Measurements from ENCODE around the gene PHOX2B.
"Not testable (repeated sequence)": the region's sequence is repeated elsewhere in the genome, so short reads cannot be mapped to it uniquely, and the experiment has no call there.

The PHOX2B gene

DNA sequence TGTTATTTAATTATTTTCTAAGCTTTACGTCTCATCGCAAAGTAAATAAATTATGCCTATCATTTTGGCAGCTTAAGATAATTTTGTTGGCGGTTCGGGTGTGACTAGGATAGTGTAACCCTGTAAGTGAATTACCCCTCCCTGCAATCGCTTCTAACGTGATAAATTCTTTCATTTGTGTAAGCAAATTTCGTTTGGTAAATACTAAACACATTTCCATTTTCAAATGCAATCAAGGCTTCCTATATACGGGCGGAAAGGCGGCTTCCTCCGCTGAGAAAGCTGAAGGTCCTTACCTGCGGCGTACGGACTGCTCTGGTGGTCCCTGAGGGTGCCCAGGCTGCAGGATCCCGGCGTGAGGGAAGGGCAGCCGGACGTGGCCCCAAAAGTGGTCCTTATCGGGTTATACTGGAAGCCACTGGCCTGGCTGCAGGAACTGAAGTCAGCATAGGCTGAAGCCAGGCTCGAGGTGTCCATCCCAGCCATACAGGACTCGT lies 403 bp downstream of the PHOX2B start:
- no peak for DNase-seq (ENCODE audit: low spot score)

DNA sequence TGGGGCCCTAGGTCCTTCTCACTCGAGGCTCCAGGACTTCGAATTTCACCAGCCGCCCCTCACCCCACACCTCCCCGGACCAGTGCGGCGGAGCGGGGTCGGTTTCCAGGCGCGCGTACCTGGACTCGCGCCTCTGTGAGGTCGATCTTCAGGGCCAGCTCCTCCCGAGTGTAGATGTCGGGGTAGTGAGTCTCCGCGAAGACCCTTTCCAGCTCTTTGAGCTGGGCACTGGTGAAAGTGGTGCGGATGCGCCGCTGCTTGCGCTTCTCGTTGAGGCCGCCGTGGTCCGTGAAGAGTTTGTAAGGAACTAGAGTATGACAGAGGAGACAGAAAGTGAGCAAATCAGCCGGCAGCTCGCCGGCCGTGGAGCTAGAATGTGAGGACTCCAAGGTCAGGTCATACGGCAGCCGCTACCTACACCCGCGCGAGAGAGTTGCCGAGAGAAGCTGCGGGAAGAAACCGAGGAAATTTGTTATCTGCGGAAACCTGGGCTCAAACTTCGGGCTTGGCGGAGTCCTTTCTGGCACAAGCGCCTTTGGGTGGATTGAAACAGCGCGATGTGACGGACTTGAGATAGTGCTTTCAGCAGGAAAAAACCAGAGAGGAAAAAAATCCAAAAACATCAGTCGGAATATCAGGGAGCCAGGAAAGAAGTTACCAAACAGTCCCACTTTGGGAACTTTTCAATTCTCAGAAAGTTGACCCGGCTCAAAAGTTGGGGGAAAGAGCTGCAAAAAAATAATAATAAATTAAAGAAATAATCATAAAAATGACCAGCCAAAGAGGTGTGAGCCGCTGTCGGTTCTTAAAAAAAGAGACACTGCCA lies 1.1 kb downstream of the PHOX2B start:
- no peak for DNase-seq (ENCODE audit: low spot score)

DNA sequence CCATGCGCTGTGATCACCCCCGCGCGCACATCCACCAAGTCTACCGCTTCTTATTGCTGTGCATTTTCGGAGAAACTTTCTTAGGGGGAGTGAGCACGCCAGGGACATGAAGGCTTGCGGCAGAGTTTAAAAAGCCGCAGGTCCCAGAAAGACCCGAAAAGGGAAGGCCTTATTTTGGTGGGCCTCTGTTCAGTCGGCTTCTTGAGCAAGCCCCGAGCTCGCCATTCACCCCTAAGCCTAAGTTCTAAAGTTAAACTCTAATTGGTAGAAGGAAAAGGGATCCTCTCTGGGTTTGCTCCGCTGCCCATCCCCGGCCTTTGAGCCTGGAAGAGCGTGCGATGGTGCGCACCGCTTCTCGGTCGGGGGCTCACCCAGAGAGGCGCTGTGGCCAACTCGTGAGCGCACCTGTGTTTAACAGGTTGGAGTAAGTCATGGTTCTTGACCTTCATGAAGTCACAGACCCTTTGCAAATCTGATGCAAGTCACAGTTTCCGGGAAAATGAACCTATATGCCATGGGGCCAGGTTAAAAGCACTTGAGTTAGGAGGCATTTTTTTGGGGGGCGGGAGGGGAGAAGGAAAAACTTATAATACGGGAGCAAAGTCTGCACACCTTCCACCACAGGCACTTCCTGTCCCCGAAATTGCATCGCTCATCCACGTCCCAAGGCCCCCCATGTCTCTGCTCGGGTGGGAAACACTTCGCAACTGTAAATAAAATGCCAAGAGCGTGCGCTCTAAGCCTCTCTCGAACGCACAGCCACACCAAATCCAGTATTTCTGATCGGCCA lies 1.9 kb downstream of the PHOX2B start:
- no peak for DNase-seq (ENCODE audit: low spot score)

DNA sequence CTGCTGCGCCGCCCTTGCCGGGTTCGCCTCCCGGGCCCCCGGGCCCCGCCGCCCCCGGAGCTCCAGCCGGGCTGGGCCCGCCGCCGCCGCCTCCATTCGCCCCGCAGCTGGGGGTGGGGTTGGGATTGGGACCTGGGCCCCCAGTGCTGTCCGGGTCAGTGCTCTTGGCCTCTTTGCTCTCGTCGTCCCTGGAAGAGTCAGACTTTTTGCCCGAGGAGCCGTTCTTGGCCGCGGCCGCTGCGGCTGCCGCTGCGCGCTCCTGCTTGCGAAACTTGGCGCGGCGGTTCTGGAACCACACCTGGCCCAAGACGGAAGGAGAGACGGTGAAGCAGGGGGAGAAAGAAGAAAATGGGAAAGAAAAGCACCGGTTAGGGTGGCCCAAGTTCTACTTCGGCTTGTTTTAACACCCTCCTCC lies 2.5 kb downstream of the PHOX2B start:
- DNase-seq (ENCODE audit: low spot score) = no peak

GRCh38 chr4:41745292-41746024 lies 3.1 kb downstream of the PHOX2B start:
- DNase-seq (ENCODE audit: low spot score) = no peak

- DNase-seq (ENCODE audit: low spot score) = no peak
Observed at GRCh38 chr4:41744572-41745291, 3.8 kb downstream of the PHOX2B start.

DNA sequence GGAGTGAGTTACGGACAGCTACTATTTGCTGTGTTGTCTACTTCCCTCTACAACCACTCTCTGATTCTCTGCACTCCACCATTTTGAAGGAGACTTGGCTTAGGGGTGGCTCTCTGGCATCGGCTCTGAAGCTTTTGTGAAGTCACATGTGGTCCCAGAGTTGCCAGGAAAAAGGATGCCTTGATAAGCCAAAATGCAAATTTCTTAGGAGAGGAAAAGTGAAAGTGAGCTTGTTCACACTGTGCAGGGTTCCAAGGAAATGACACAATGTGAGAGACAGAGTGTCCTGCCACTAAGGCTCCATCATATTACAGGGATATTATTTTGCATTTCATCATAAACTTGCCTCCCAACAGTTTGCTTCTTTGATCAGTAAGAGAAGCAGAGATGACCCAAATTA lies 7.2 kb downstream of the PHOX2B start:
- DNase-seq (ENCODE audit: low spot score) = no peak

GRCh38 chr4:41737491-41737890 lies 11.0 kb downstream of the PHOX2B start:
- DNase-seq (ENCODE audit: low spot score) = not testable (repeated sequence)

- DNase-seq (ENCODE audit: low spot score) = no peak
Observed at GRCh38 chr4:41734371-41734770, 14.2 kb downstream of the PHOX2B start.

DNA sequence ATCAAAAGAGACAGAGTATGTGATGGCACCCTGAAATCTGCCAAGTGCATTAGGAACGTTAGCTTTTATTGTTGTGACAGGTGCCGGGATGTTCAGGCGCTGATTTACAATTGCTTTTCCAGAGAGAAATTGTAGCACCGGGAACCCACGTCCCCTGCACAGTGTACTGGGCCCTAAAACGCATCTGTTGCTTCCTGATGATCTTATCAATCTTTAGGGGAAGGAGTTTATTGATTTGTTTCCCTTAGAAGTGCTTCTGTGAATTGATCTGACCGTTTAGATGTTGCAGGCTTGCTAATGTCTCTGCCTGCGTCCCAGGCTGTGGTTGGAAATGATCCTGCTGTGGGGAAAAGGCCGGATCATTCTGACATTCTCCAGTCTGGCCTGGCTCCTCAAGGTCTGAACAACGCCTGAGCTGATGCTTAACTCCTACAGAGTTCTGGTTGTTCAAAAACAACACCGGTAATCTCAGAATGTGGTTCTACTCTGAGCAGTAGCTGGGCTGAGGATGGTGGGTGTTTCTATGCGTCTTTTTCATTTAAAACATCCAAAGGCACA lies 16.9 kb downstream of the PHOX2B start:
- no peak for DNase-seq (ENCODE audit: low spot score)

GRCh38 chr4:41728573-41728913 lies 20.0 kb downstream of the PHOX2B start:
- DNase-seq (ENCODE audit: low spot score) = no peak

GRCh38 chr4:41727861-41728572 lies 20.5 kb downstream of the PHOX2B start:
- DNase-seq (ENCODE audit: low spot score) = no peak

- DNase-seq (ENCODE audit: low spot score) = no peak
Observed at GRCh38 chr4:41725254-41725653, 23.3 kb downstream of the PHOX2B start.

DNA sequence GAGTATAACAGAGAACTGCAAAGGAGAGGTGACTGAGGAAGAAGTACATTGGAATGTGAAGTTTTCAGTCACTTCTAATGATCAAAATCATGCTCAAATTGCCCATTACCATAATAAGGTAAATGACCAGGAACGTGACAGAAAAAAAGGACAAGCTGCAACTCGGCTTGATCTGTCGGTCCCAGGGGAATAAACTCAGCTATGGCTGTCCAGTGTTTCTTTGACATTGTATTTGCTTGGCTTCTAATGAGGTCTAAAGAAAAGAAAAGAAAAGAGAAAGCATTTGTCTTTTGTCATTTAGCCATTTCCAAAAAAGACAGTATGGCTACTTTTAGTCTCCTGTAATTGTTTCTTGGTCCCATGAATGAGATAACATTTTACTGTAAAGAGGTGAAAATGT lies 25.2 kb downstream of the PHOX2B start:
- no peak for DNase-seq (ENCODE audit: low spot score)

DNA sequence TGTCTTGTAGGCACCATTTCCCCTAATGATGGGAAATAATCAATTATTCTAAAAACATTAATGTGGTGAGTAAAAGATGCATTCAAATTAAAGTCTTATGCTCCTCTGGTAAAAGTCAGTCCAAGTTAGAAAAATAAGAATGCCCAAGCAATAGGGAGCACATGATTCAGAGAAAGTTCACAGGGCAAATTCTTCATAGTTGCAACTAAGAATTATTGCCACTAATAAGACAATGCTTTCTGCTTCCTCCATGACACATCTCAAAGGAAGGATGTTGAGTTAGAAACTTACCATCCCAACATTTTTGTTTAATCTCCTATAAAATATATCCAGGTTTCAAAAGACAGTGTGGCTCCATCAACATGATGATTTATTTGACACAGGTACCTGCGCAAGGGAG lies 26.3 kb downstream of the PHOX2B start:
- no peak for DNase-seq (ENCODE audit: low spot score)

DNA sequence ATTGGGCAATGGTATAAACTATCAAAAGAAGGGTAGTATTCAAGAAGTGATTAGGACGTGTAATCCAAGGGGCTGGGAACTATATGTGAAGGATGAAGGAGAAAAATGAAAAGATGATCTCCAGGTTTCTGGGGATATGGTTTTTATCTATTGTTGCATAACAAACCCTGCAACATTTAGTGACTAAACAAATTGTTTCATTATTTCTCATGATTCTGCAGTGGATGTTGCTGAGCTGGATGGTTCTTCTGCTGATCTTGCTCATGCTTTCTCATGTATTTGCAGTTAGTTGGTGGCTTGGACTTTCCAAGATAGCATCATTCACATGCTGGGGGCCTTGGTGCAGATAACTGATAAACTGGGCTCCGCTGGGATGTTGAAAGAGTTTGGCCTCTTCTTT lies 29.1 kb downstream of the PHOX2B start:
- DNase-seq (ENCODE audit: low spot score) = no peak

GRCh38 chr4:41718907-41719306 lies 29.6 kb downstream of the PHOX2B start:
- no peak for DNase-seq (ENCODE audit: low spot score)

DNA sequence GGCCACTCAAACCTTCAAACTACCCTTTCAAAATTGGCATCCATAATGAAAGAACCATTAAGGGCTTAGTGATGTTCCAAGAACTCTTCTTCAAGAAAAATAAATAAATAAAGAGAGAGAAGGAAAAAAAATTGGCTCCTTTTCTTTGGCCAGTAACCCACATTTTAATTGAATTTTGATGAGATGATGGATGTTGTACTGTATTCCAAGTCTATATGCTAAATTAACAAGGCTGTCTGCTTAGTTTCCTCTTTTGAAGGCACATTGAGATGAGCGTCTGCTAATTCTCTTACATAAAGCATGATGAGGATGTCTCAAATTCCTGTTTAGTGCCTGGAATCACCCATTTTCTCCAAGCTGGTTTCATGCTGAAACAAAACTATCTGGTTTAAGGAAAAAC lies 33.4 kb downstream of the PHOX2B start:
- no peak for DNase-seq (ENCODE audit: low spot score)

- no peak for DNase-seq (ENCODE audit: low spot score)
Observed at GRCh38 chr4:41714364-41715000, 34.0 kb downstream of the PHOX2B start.

- no peak for DNase-seq (ENCODE audit: low spot score)
Observed at GRCh38 chr4:41713768-41714167, 34.8 kb downstream of the PHOX2B start.

- no peak for DNase-seq (ENCODE audit: low spot score)
Observed at GRCh38 chr4:41712425-41712824, 36.1 kb downstream of the PHOX2B start.

Data from SW480 (cell line).